CD4-positive, CD25-positive, alpha-beta regulatory T cell (primary cell): ENCODE measurements around the gene LRRC19. TPM values are rescaled to one million over a fixed set of nuclear protein-coding genes. Genes with fewer than 3 reads are reported as not detected.

Experiments
- ATAC-seq, 2 donors: fragments of 150-1000 bp; cut with Tn5 transposase; one replicate each; pipeline ENCODE4 v1.10.0; 2021; ENCODE audit warnings: low read depth in 2 of 2, moderate number of reproducible peaks in 2 of 2, moderate library complexity in 1 of 2
- DNase-seq, 3 donors: peaks; one replicate each; pipeline versions ENCODE4 v3.0.0 to v3.0.0-alpha.2; 2012 to 2022; ENCODE audit warnings: mixed read lengths in 1 of 3
- H3K27ac ChIP-seq: one replicate; pipeline ENCODE4 v1.7.0; 2013; ENCODE audit warnings: mild to moderate bottlenecking, low read length; ENCODE audit not compliant: insufficient read depth, poor library complexity, severe bottlenecking
- H3K27me3 ChIP-seq: one replicate; pipeline ENCODE4 v1.7.0; 2013; ENCODE audit warnings: low read length; ENCODE audit not compliant: control insufficient read depth, insufficient read depth
- H3K36me3 ChIP-seq: one replicate; pipeline ENCODE4 v1.7.0; 2013; ENCODE audit warnings: mild to moderate bottlenecking, low read length, moderate library complexity; ENCODE audit not compliant: control insufficient read depth, insufficient read depth
- H3K4me1 ChIP-seq: 2 replicates; pipeline ENCODE4 v1.7.0; 2013; ENCODE audit warnings: mild to moderate bottlenecking, low read length; ENCODE audit not compliant: insufficient read depth, control insufficient read depth, poor library complexity, severe bottlenecking
- H3K4me3 ChIP-seq: one replicate; pipeline ENCODE4 v1.7.0; 2013; ENCODE audit warnings: low read depth, mild to moderate bottlenecking, low read length, moderate library complexity
- H3K9me3 ChIP-seq, 2 experiments: 1 replicate in 1 of 2; 2 replicates in 1 of 2; pipeline ENCODE4 v1.7.0; 2013; ENCODE audit warnings: low read length in 2 of 2, mild to moderate bottlenecking in 1 of 2, moderate library complexity in 1 of 2; ENCODE audit not compliant: control insufficient read depth in 2 of 2
- H3K27ac Mint-ChIP-seq, 3 donors: one replicate each; pipeline ENCODE4 v1.8.0; 2020 to 2022; ENCODE audit warnings: mild to moderate bottlenecking in 3 of 3, mixed read lengths in 3 of 3, moderate library complexity in 2 of 3
- H3K27me3 Mint-ChIP-seq: one replicate; pipeline ENCODE4 v1.8.0; 2022; ENCODE audit warnings: mild to moderate bottlenecking, mixed read lengths
- H3K36me3 Mint-ChIP-seq: one replicate; pipeline ENCODE4 v1.8.0; 2020; ENCODE audit warnings: mixed read lengths
- H3K4me1 Mint-ChIP-seq, 4 donors: one replicate each; pipeline ENCODE4 v1.8.0; 2020 to 2022; ENCODE audit warnings: mixed read lengths in 4 of 4, mild to moderate bottlenecking in 1 of 4
- H3K4me3 Mint-ChIP-seq, 4 donors: one replicate each; pipeline ENCODE4 v1.8.0; 2020 to 2022; ENCODE audit warnings: mild to moderate bottlenecking in 4 of 4, mixed read lengths in 4 of 4, moderate library complexity in 3 of 4
- H3K9me3 Mint-ChIP-seq, 7 donors: one replicate each; pipeline ENCODE4 v1.8.0; 2020 to 2022; ENCODE audit warnings: mixed read lengths in 7 of 7, mild to moderate bottlenecking in 3 of 7, moderate library complexity in 2 of 7
- polyA plus RNA-seq, 4 donors: library from polyadenylated mRNA; unstranded; fragments of 300-500 nt; fragmentation: Illumina TruSeq; gene quantifications; one replicate each; pipeline ENCODE4 v1.2.3, GENCODE V29; 2021
- total RNA-seq: library from RNA; stranded (reverse); gene quantifications from one replicate; pipeline ENCODE4 v1.2.3, GENCODE V29; 2022

LRRC19 gene
- total RNA-seq (not detected), polyA plus RNA-seq (under 1 TPM in 1 of 4 donors, not detected in 3; 0.05 TPM)

- Histone ChIP-seq H3K4me3 (no peak within 1 kb of the TSS), H3K27me3 (no peaks in the 10 kb centered on the region), H3K4me1 (no peaks in the 10 kb centered on the region), H3K9me3 (no peaks in the 10 kb centered on the region), H3K27ac (no peak within 1 kb of the TSS), H3K36me3 (no peaks in the 10 kb centered on the region)
- Mint-ChIP-seq H3K4me3 (no peak within 1 kb of the TSS), H3K4me1 (peaks cover 0 to 4% (median 0%) of the 10 kb centered on the region in 4 donors), H3K36me3 (peaks cover 8% of the 10 kb centered on the region), H3K27me3 (no peaks in the 10 kb centered on the region), H3K9me3 (no peaks in the 10 kb centered on the region), H3K27ac (no peak within 1 kb of the TSS)
- ATAC-seq = no peak
- DNase-seq = no peak
Observed at GRCh38 chr9:27005491-27005890, at the start of gene LRRC19. Gene LRRC19 (minus strand): TSS chr9:27005672. CDS start chr9:26999694, 5,978 bp downstream.

- H3K4me3 Mint-ChIP-seq = no peak overlapping the region
- Histone ChIP-seq H3K36me3 (peaks cover 9% of the 10 kb centered on the region), H3K9me3 (no peaks in the 10 kb centered on the region), H3K4me3 (no peak overlapping the region), H3K4me1 (no peaks in the 10 kb centered on the region), H3K27me3 (no peaks in the 10 kb centered on the region), H3K27ac (no peak overlapping the region)
- DNase-seq = no peak
- H3K27ac Mint-ChIP-seq = no peak overlapping the region
- H3K36me3 Mint-ChIP-seq = peaks cover 17% of the 10 kb centered on the region
- ATAC-seq = no peak
- H3K27me3 Mint-ChIP-seq = no peaks in the 10 kb centered on the region
- no peaks in the 10 kb centered on the region for H3K9me3 Mint-ChIP-seq
- no peaks in the 10 kb centered on the region for H3K4me1 Mint-ChIP-seq
Observed at GRCh38 chr9:27054841-27055240, 49.4 kb upstream of the LRRC19 start.

- Histone ChIP-seq H3K36me3 (peaks cover 9% of the 10 kb centered on the region), H3K9me3 (no peaks in the 10 kb centered on the region), H3K4me1 (no peaks in the 10 kb centered on the region), H3K4me3 (no peak overlapping the region), H3K27ac (no peak overlapping the region), H3K27me3 (no peaks in the 10 kb centered on the region)
- Mint-ChIP-seq H3K4me3 (no peak overlapping the region), H3K27ac (no peak overlapping the region), H3K36me3 (peaks cover 14% of the 10 kb centered on the region), H3K27me3 (no peaks in the 10 kb centered on the region), H3K9me3 (no peaks in the 10 kb centered on the region), H3K4me1 (no peaks in the 10 kb centered on the region)
- DNase-seq (no peak), ATAC-seq (no peak)
Observed at GRCh38 chr9:27054125-27054524, 48.7 kb upstream of the LRRC19 start.

- Histone ChIP-seq H3K4me3 (no peak overlapping the region), H3K27me3 (no peaks in the 10 kb centered on the region), H3K4me1 (no peaks in the 10 kb centered on the region), H3K27ac (no peak overlapping the region), H3K9me3 (no peaks in the 10 kb centered on the region), H3K36me3 (peaks cover 9% of the 10 kb centered on the region)
- Mint-ChIP-seq H3K27ac (no peak overlapping the region), H3K27me3 (no peaks in the 10 kb centered on the region), H3K9me3 (no peaks in the 10 kb centered on the region), H3K36me3 (peaks cover 14% of the 10 kb centered on the region), H3K4me3 (no peak overlapping the region), H3K4me1 (no peaks in the 10 kb centered on the region)
- ATAC-seq (no peak), DNase-seq (no peak)
Observed at GRCh38 chr9:27053369-27054022, 48.0 kb upstream of the LRRC19 start.

- Mint-ChIP-seq H3K4me1 (no peaks in the 10 kb centered on the region), H3K27ac (no peak overlapping the region), H3K9me3 (no peaks in the 10 kb centered on the region), H3K4me3 (no peak overlapping the region), H3K36me3 (peaks cover 8% of the 10 kb centered on the region), H3K27me3 (no peaks in the 10 kb centered on the region)
- DNase-seq (no peak), ATAC-seq (no peak)
- H3K27me3 ChIP-seq = no peaks in the 10 kb centered on the region
- no peak overlapping the region for H3K4me3 ChIP-seq
- no peaks in the 10 kb centered on the region for H3K4me1 ChIP-seq
- no peak overlapping the region for H3K27ac ChIP-seq
- no peaks in the 10 kb centered on the region for H3K9me3 ChIP-seq
- no peaks in the 10 kb centered on the region for H3K36me3 ChIP-seq
Observed at GRCh38 chr9:27047136-27047535, 41.7 kb upstream of the LRRC19 start.

- no peak overlapping the region for H3K4me3 ChIP-seq
- ATAC-seq (no peak), DNase-seq (no peak)
- no peaks in the 10 kb centered on the region for H3K4me1 ChIP-seq
- no peaks in the 10 kb centered on the region for H3K9me3 Mint-ChIP-seq
- no peak overlapping the region for H3K27ac Mint-ChIP-seq
- no peaks in the 10 kb centered on the region for H3K27me3 Mint-ChIP-seq
- no peak overlapping the region for H3K4me3 Mint-ChIP-seq
- no peak overlapping the region for H3K27ac ChIP-seq
- no peaks in the 10 kb centered on the region for H3K36me3 ChIP-seq
- H3K27me3 ChIP-seq = no peaks in the 10 kb centered on the region
- H3K9me3 ChIP-seq = no peaks in the 10 kb centered on the region
- no peaks in the 10 kb centered on the region for H3K4me1 Mint-ChIP-seq
- H3K36me3 Mint-ChIP-seq = peaks cover under 1% of the 10 kb centered on the region
Observed at GRCh38 chr9:27043176-27043575, 37.7 kb upstream of the LRRC19 start.

- Mint-ChIP-seq H3K27ac (no peak overlapping the region), H3K36me3 (peaks cover 5% of the 10 kb centered on the region), H3K27me3 (no peaks in the 10 kb centered on the region), H3K9me3 (no peaks in the 10 kb centered on the region), H3K4me1 (no peaks in the 10 kb centered on the region), H3K4me3 (no peak overlapping the region)
- DNase-seq (no peak), ATAC-seq (no peak)
- Histone ChIP-seq H3K27me3 (no peaks in the 10 kb centered on the region), H3K4me3 (no peak overlapping the region), H3K9me3 (no peaks in the 10 kb centered on the region), H3K36me3 (no peaks in the 10 kb centered on the region), H3K27ac (no peak overlapping the region), H3K4me1 (no peaks in the 10 kb centered on the region)
Observed at GRCh38 chr9:27042476-27042875, 37.0 kb upstream of the LRRC19 start.

GRCh38 chr9:27041746-27042145 lies 36.3 kb upstream of the LRRC19 start:
- Histone ChIP-seq H3K27me3 (no peaks in the 10 kb centered on the region), H3K4me1 (no peaks in the 10 kb centered on the region), H3K9me3 (no peaks in the 10 kb centered on the region), H3K4me3 (no peak overlapping the region), H3K36me3 (no peaks in the 10 kb centered on the region), H3K27ac (no peak overlapping the region)
- Mint-ChIP-seq H3K4me1 (no peaks in the 10 kb centered on the region), H3K27me3 (no peaks in the 10 kb centered on the region), H3K27ac (no peak overlapping the region), H3K36me3 (peaks cover 5% of the 10 kb centered on the region), H3K9me3 (no peaks in the 10 kb centered on the region), H3K4me3 (no peak overlapping the region)
- DNase-seq (no peak), ATAC-seq (no peak)
